Bronchial epithelial cell (primary cell): ENCODE measurements around the gene RAE1. TPM values are rescaled to one million over a fixed set of nuclear protein-coding genes. Genes with fewer than 3 reads are reported as not detected.

Experiments used
- DNase-seq: peaks from one replicate; pipeline ENCODE4 v3.0.0-alpha.2; 2010; ENCODE audit warnings: low read depth
- FAIRE-seq: peaks from 2 replicates; lab custom pipeline; 2011; peaks lifted over from hg19 to GRCh38; lab: Jason Lieb, UNC
- H3K27me3 ChIP-seq: 2 replicates; pipeline ENCODE4 v1.5.1; 2011; ENCODE audit warnings: low read length; ENCODE audit not compliant: control insufficient read depth, insufficient read depth
- H3K36me3 ChIP-seq: 2 replicates; pipeline ENCODE4 v1.5.1; 2011; ENCODE audit warnings: low read length; ENCODE audit not compliant: control insufficient read depth, insufficient read depth
- H3K4me3 ChIP-seq: 2 replicates; pipeline ENCODE4 v1.5.1; 2011; ENCODE audit warnings: mild to moderate bottlenecking, low read depth, low read length, control low read depth
- CTCF ChIP-seq: IDR thresholded peaks from 2 replicates; pipeline ENCODE4 v1.5.1; 2011; ENCODE audit warnings: mild to moderate bottlenecking, moderate library complexity, low read length, control low read depth, inconsistent platforms; ENCODE audit not compliant: insufficient read depth, severe bottlenecking
- total RNA-seq: library from RNA; depleted of rRNA; stranded (reverse); fragments of >200 nt; gene quantifications from 2 replicates; pipeline ENCODE4 v1.2.1, GENCODE V29; 2014

RAE1 gene
- total RNA-seq, 1 donor from 2014 or later: 21.6 TPM

GRCh38 chr20:57316795-57317201 lies 34.3 kb upstream of the RAE1 start:
- Histone ChIP-seq H3K27me3 (no peaks in the 10 kb centered on the region), H3K36me3 (no peaks in the 10 kb centered on the region), H3K4me3 (no peak overlapping the region)
- TF ChIP-seq CTCF: no peak
- FAIRE-seq: no peak
- no peak for DNase-seq

- no peak for TF ChIP-seq CTCF
- FAIRE-seq: no peak
- H3K27me3 ChIP-seq: no peaks in the 10 kb centered on the region
- DNase-seq: peak; percentile 23
- no peaks in the 10 kb centered on the region for H3K36me3 ChIP-seq
- no peak overlapping the region for H3K4me3 ChIP-seq
These were observed 33.7 kb upstream of the RAE1 start for GRCh38 chr20:57317316-57317788.

GRCh38 chr20:57317789-57318371 lies 33.2 kb upstream of the RAE1 start:
- DNase-seq: no peak
- Histone ChIP-seq H3K36me3 (no peaks in the 10 kb centered on the region), H3K27me3 (no peaks in the 10 kb centered on the region), H3K4me3 (no peak overlapping the region)
- no peak for TF ChIP-seq CTCF
- no peak for FAIRE-seq

GRCh38 chr20:57319584-57319983 lies 31.5 kb upstream of the RAE1 start:
- TF ChIP-seq CTCF: no peak
- no peaks in the 10 kb centered on the region for H3K27me3 ChIP-seq
- H3K36me3 ChIP-seq: no peaks in the 10 kb centered on the region
- no peak for DNase-seq
- no peak for FAIRE-seq
- no peak overlapping the region for H3K4me3 ChIP-seq

GRCh38 chr20:57320358-57320757 lies 30.7 kb upstream of the RAE1 start:
- TF ChIP-seq CTCF: no peak
- Histone ChIP-seq H3K36me3 (no peaks in the 10 kb centered on the region), H3K4me3 (no peak overlapping the region), H3K27me3 (no peaks in the 10 kb centered on the region)
- FAIRE-seq (no peak), DNase-seq (no peak)

GRCh38 chr20:57321142-57321541 lies 29.9 kb upstream of the RAE1 start:
- FAIRE-seq (no peak), DNase-seq (no peak)
- no peak for TF ChIP-seq CTCF
- Histone ChIP-seq H3K4me3 (no peak overlapping the region), H3K27me3 (no peaks in the 10 kb centered on the region), H3K36me3 (no peaks in the 10 kb centered on the region)
